GM21786 (cell line): ENCODE measurements around the gene CDC27.
"Not testable (repeated sequence)": the region's sequence is repeated elsewhere in the genome, so short reads cannot be mapped to it uniquely, and the experiment has no call there.

Source experiments
- ATAC-seq: cut with Tn5 transposase; IDR thresholded peaks from one replicate; pipeline ENCODE4 v1.9.1; 2021; ENCODE audit not compliant: unreplicated experiment

CDC27 gene, protein sequence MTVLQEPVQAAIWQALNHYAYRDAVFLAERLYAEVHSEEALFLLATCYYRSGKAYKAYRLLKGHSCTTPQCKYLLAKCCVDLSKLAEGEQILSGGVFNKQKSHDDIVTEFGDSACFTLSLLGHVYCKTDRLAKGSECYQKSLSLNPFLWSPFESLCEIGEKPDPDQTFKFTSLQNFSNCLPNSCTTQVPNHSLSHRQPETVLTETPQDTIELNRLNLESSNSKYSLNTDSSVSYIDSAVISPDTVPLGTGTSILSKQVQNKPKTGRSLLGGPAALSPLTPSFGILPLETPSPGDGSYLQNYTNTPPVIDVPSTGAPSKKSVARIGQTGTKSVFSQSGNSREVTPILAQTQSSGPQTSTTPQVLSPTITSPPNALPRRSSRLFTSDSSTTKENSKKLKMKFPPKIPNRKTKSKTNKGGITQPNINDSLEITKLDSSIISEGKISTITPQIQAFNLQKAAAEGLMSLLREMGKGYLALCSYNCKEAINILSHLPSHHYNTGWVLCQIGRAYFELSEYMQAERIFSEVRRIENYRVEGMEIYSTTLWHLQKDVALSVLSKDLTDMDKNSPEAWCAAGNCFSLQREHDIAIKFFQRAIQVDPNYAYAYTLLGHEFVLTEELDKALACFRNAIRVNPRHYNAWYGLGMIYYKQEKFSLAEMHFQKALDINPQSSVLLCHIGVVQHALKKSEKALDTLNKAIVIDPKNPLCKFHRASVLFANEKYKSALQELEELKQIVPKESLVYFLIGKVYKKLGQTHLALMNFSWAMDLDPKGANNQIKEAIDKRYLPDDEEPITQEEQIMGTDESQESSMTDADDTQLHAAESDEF

DNA sequence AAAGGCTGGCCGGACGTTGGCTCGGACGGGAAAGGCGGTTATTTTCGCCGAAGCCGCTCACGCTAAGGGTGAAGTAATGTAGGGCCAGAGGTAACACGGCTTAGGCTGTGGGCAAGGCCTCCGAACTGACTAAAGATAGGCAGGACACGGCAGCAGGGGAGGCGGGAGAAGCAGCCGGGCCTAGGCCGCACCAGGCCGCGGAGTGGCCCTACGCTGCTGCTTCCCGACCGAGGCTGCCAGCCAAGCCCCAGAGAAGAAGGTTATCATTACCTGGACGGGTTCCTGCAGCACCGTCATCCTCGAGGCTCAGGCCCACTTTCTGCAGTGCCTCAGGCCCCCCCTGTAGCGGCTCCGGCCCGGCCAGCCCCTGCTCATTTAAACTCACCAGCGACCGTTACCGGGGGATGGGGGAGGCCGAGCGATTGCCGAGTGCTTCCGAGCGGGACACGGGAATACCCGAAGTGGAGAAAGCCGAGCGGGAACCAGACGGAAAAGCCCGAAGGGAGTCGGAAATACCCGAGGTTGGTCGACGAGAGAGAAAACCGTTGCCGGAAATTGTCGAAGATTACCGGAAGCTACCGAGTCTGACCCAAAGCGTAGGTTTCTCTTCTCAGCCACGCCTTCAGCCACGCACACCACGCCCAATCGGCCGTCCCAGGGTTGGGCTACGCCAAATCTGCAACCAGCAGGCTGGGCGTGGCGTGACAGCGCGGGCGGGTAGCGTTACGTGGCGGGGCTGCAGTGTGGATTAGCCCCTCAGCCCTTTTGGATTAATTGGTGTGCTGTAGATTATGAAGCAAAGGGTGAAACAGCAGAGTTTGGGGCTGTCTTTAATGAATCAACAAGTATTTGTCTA is at the start of gene CDC27:
CDC27 (minus strand) TSS at position 420 of the 856 bp plus-strand sequence; CDS start at position 297, 123 bp downstream.
- ATAC-seq = peak; percentile 94

- no peak for ATAC-seq
Observed at GRCh38 chr17:47238321-47239010, 49.4 kb upstream of the CDC27 start.

DNA sequence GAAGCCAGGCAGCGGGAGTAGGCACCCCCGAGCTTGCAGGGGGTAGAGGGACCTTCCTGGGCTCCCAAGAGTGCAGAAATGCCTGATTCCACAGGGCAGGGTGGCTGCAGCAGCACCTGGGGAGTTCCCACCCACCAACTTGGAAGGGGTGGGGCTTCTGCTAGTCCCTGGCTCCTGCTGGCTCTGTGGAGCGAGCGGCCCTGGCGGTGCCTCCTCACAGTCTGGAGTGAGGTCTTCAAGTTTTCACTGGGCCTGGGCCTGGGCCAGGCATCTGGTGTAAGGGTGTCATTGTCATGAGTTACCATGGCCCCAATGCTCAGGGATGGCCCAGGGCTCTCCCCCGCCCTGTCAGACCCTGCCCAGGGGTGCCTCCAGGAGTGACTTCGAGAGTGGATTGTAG is 48.7 kb upstream of the CDC27 start:
- no peak for ATAC-seq

DNA sequence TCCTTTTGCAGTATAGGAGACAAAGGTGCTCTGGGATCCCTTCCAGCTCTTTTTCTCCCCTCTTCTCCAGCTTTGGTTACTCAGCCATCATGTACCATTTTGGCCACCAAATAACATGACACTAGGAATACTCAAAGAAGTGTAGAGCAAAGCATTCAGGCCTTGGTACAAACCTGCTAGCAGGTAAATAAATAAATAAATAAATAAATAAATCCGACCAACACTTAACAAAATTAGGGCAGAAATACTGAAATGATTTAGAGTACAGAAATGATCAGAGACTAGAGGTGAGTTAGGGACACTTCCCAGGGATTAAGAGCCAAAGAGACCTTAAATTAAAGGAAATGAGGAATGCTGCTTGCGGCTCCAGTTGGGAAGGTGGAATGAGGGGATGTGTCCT is 46.8 kb upstream of the CDC27 start:
- no peak for ATAC-seq

DNA sequence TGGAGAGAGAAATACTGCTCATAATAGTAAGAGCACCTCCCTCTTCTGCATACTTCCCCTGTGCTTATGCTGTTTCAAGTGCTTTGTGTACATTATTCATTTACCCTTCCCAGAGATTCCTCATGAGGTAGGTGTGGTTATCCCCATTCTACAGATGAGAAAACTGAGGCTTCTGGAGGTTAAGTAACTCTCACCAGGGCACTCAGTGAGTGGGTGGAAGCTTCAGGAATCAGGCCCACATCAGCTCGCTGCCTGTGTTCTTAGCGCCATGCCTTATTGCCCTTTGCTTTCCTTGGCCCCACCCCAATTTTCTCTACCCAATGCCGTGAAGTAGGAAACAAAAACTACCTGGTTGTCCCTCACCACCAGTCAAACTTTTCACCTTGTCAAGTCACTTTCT is 46.4 kb upstream of the CDC27 start:
- ATAC-seq = no peak

- ATAC-seq = no peak
Observed at GRCh38 chr17:47232465-47232864, 43.4 kb upstream of the CDC27 start.

- ATAC-seq = no peak
Observed at GRCh38 chr17:47231866-47232265, 42.8 kb upstream of the CDC27 start.

DNA sequence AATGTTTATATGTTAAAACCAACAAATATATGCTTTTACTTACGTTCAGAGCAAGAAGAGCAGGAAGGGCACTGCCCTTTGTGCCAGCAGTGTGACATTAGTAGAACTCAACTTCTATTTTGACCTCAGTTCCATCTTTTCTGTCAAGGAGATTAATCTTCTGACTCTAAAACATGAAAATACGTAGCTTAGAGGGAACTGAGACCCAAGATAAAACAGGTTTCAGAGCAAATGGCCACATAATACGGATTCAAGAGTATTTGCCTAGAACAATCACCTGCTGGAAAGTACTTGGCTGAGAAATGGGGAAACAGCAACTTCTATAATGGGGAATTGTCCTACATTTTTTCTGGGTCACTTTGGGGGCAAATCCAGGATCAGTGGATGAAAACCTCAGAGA is 42.2 kb upstream of the CDC27 start:
- no peak for ATAC-seq

- ATAC-seq = no peak
Observed at GRCh38 chr17:47230864-47231263, 41.8 kb upstream of the CDC27 start.

- ATAC-seq = no peak
Observed at GRCh38 chr17:47229535-47230443, 40.7 kb upstream of the CDC27 start.

DNA sequence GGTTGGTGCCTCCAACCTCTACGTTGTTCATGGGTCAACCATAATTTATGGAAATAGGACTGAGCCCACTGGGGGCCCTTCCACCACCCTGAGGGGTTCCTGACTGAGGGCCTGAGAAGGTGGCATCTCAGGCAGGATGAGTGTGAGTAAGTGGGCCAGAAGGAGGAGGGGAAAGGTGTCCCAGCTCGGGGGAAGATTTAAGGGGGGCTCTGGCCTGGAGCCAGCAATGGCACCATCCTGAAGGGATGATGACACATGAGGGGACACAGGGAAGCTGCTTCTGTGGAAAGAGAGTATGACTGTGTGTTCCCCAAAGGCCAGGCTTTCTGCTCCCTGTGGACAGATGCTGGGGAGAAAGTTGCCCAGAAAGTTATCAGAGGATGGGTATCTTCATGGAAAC is 38.8 kb upstream of the CDC27 start:
- ATAC-seq = no peak

GRCh38 chr17:47225911-47226688 is 37.0 kb upstream of the CDC27 start:
- ATAC-seq = no peak

- no peak for ATAC-seq
Observed at GRCh38 chr17:47225436-47225858, 36.4 kb upstream of the CDC27 start.

- no peak for ATAC-seq
Observed at GRCh38 chr17:47224966-47225365, 35.9 kb upstream of the CDC27 start.

DNA sequence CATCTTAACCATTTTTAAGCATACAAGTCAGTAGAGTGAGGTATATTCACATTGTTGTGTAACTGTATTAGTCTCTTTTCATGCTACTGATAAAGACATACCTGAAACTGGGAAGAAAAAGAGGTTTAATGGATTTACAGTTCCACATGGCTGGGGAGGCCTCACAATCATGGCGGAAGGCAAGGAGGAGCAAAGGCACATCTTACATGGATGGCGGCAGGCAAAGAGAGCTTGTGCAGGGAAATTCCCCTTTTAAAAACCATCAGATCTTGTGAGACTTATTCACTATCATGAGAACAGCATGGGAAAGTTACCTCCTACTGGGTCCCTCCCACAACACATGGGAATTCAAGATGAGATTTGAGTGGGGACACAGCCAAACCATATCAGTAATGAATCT is 35.0 kb upstream of the CDC27 start:
- ATAC-seq = not testable (repeated sequence)

DNA sequence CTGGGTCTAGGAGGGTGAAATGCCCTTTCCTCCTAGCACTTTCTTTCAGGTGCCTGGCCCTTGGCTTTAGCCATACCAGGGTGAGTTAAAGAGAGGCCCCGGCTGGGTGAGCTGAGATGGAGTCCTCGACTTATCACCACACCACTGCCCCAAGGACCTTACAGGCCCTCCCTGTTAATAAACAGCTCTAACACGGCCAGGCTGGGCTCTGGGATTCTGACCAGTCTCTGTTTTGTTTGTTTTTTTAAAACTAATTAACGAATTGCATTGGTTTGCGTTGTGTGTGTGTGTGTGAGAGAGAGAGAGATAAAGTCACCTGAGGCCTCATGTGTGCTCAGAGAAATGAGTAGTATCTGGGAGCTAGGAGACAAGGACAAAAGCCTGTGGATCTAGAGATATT is 34.4 kb upstream of the CDC27 start:
- no peak for ATAC-seq

DNA sequence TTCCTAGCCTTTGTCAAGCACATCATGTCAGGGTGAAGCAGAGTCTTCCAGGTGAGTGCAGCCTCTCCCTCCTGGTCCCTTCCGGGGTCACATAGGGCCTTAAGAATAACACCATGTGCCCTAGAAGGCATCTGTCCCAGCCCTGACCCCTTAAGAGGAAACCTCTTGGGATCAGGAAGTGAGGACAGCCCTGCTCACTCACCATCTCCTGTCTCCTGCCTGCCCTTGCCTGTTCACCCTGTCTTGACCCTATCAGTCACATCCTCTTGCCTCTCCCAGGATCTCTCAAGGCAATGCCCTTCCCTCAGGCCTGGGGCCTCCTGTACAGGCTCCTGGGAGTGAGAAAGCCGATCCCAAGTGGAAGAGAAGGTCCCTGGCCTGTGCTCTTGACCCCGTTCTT is 33.9 kb upstream of the CDC27 start:
- no peak for ATAC-seq

DNA sequence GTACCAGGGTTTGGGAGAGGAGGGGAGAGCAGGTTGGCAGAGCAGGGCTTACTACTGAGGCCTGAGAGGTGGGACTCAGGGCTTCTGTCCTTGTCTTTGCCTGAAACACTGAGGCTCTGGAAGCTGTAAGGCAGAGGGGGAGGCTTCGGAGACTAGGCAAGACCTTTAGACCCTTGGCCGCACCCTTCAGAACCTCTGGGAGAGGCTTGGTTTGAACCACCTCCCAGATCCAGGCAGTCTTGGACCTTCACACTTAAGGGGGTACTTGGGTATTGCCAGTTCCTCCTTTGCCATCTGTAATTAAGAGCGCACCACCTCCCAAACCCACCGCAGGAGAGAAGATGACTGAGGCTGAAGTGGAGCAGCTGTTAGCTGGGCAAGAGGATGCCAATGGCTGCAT is 33.0 kb upstream of the CDC27 start:
- no peak for ATAC-seq

DNA sequence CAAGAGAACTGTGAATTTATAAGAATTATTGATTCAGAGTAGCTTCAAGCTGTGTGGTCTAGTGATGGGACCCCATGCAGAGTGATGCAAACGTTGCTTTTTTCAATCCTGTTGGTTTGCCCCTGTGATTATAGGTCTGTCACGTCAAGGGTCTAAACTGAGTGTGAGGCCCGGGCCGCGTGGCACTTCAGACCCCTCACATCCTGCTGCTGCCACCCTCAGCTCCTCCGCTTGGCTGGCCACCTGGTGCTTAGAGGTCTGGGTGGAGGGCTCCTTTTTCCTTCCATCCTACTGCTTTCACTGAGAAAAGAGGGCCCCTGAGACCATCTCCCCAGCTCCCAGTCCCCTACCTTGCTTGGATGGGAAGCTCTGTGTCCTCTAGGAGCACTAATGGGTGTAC is 32.1 kb upstream of the CDC27 start:
- ATAC-seq = no peak
